HK-2 (cell line): ENCODE results near the gene CPNE4.
A peak's percentile ranks its signal among the peaks of the same experiment; 100 is the strongest.
"Not testable (repeated sequence)": the region's sequence is repeated elsewhere in the genome, so short reads cannot be mapped to it uniquely, and the experiment has no call there.

Experiments
- DNase-seq: peaks from one replicate; pipeline ENCODE4 v3.0.0-alpha.2; 2018; ENCODE audit not compliant: unreplicated experiment

CPNE4 gene

GRCh38 chr3:131538968-131539367, 495.8 kb downstream of the CPNE4 start:
- DNase-seq, result no peak

DNA sequence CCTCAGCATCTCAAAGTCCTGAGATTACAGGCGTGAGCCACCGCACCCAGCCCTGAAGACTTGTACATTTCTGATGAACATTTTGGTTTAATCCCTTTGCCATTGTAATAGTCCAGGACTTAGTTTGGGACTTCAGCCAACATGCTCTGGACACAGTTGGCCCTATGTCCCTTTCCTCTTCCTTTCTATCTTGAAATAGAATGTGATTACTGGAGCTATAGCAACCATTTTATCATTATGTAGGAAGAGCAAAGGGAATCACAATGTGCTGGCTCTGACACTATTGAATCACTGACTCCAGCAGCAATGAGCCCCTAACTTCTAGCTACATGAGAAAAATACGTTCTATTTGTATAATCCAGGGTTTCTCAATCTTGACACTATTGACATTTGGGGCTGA, 497.3 kb downstream of the CPNE4 start:
- DNase-seq, result no peak

GRCh38 chr3:131535596-131535995, 499.2 kb downstream of the CPNE4 start:
- DNase-seq, result no peak

- no peak for DNase-seq
Observed at GRCh38 chr3:131535131-131535530, 499.7 kb downstream of the CPNE4 start.

DNA sequence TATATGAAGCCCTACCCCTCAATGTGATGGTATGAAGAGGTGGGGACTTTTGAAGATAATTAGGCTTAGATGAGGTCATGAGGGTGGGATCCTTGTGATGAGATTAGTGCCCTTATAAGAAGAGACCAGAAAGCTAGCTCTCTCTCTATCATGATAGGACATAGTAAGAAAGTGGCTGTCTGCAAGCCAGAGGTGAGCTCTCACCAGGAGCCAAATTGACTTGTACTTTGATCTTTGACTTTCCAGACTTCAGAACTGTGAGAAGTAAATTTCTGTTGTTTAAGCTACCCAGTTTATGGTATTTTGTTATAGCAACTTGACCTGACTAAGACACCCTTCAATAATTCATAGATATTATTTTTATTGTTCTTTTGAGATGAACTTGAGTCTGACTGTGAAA, 502.2 kb downstream of the CPNE4 start:
- DNase-seq, result no peak

DNA sequence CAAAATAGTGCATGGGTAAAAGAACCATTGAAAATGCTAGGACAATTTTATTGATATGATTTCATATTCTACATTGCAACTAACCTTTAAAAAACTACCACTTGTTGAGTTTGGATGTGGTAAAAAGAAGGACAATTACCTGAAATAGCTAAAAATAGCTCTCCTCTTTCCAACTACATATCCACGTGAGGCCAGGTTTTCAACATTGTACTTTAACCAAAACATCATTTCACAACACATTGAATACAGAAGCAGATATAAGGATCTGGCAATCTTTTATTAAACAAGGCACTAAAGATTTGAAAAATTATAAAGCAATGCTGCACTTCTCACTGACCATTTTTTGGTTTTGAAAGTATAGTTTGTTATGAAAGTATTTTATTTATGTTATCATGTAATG, 504.0 kb downstream of the CPNE4 start:
- no peak for DNase-seq

DNA sequence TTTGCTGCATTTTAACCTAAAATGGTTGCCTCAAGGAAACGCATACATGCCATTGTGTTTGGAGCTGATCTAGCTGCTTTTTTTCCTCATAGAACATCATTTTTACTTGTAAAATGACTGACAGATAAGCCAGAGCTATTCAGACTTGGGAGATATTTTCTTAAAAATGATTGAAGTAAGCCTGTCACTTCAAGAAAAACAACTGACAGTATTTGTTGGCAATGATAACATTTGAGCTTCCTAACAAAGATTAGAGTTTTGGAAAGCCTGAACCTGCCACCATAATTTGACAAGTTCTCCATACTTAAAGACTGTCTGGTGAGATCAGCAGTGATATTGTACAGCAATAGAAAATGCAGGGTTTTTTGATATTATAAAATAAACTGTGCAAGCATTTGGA, 504.4 kb downstream of the CPNE4 start:
- no peak for DNase-seq

- DNase-seq, result no peak
Observed at GRCh38 chr3:131526801-131527347, 507.9 kb downstream of the CPNE4 start.

DNA sequence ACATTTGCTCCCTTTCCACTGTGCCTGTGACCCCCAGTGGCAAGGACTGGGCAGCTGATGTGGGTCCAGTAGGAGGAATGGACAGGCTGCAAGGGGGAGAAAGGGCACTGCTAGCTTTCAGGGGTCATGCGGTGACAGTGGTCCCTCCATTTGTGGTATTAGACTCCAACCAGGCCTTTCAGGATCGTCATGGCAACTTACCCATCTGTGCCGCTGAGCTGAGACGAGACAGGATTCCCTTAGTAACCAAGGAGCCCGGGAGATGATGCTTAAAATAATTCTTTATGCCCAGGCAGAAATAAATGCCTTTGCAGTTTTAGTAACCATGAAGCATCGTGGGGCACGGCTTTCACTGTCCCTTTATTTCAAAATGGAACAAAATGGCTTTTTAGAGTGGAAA, 516.1 kb downstream of the CPNE4 start:
- DNase-seq, result no peak

- DNase-seq, result no peak
Observed at GRCh38 chr3:131505421-131505820, 529.4 kb downstream of the CPNE4 start.

- no peak for DNase-seq
Observed at GRCh38 chr3:131503320-131503635, 531.5 kb downstream of the CPNE4 start.

DNA sequence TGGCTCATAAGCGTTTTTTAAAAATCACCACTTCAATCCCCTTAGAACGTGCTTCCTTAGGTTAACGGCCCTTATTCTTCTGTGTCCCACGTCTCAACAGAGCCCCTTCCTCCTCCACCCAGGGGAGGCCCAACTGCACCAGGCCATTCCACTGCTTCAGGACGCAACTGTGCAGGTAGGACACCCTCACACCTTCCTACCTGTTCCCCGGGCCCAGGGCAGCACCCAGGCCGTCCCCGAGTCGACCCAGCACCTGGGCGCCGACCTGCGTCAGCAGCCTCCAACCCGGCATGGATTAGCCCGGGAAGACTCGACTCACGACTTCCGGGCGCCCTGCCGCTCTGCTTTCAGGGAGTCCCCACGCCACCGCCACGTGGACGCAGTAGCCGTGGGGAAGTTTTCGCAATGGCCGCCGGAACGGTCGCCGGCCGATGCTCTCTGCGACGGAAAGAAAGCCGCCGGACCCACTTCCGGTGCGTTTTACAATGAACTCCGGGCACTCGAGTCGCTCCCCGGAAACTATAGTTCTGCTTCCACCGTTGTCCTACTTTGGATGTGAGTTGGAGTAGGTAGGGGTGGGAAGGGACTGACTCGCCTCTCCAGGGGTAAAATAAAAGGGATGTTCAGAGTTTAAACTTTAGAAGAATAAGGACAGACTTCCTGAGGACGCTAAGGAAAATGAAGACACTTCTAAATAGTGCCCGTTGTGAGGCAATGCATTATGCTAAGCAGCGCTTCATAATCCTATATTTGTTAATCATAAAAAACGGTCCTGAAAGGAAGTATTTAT, 532.1 kb downstream of the CPNE4 start, which contains the start of gene MRPL3:
Gene MRPL3, minus strand, starts transcription at position 442 of the 790 bp plus-strand sequence. Its CDS starts 150 bp downstream, at position 292.
- DNase-seq, result peak; percentile 91

GRCh38 chr3:131501949-131502348, 532.9 kb downstream of the CPNE4 start:
- DNase-seq, result no peak

DNA sequence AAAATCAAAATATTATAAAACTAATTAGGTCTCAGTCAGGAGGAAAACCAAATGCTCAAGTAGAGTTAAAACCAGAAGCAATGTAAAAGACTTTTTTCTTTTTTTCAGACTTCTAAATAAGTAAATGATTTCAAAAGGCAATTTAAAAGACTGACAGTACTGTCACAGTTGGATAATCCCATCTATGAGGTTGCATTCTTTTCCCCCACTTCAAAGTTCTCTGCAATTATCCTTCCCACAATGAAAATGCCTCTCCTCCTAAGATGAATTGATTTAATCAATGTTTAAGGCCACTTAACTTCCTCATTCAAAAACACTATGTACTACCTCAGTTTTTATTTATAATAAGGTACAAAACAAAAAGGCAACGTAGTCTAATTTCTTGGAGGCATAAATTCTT, 540.1 kb downstream of the CPNE4 start:
- DNase-seq, result no peak

GRCh38 chr3:131491775-131492174, 543.0 kb downstream of the CPNE4 start:
- DNase-seq, result no peak

DNA sequence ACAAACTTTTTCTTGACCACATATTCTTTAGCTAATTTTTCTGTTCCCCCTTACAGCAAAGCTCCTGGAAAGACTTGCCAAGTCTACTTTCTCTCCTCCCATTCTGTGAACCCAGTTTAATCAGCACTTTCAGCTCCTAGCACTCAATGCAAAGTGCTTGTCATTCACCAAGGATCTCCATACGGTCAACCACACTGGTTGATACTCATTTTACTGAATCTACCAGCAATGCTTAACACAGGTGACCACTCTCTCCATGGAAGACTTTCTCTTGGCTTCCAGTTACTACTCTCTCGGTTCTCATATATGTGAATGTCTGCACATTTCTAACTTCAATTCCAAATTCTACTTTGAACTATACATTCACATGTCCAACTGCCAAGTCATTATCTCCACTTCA, 543.7 kb downstream of the CPNE4 start:
- no peak for DNase-seq

GRCh38 chr3:131486545-131486944, 548.3 kb downstream of the CPNE4 start:
- DNase-seq, result not testable (repeated sequence)

DNA sequence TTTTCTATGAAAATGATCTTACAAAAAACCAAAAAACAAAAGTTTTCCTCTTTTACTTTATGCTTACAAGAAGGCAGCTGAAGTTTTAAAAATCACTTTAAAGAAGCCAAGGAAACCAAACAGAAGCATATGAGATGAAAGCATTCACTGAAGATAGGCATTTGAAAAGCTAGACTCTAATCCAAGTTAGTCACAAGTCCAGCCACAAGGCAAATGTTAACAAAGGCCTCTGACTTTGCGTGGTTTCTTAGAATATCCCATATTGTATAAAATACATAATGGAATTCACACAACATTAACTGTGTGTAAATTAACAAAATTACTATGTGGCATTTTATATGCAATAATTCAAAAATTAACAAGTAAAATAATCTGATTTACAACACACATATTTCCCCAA, 549.7 kb downstream of the CPNE4 start:
- DNase-seq, result no peak

GRCh38 chr3:131484496-131485111, 550.2 kb downstream of the CPNE4 start:
- no peak for DNase-seq
